HG03442 (cell line): ENCODE results near the gene CELF2.
"Not testable (repeated sequence)": the region's sequence is repeated elsewhere in the genome, so short reads cannot be mapped to it uniquely, and the experiment has no call there.

Source experiments
- ATAC-seq: cut with Tn5 transposase; IDR thresholded peaks from one replicate; pipeline ENCODE4 v1.9.1; 2021; ENCODE audit warnings: mild to moderate bottlenecking, moderate library complexity; ENCODE audit not compliant: unreplicated experiment

The CELF2 gene

DNA sequence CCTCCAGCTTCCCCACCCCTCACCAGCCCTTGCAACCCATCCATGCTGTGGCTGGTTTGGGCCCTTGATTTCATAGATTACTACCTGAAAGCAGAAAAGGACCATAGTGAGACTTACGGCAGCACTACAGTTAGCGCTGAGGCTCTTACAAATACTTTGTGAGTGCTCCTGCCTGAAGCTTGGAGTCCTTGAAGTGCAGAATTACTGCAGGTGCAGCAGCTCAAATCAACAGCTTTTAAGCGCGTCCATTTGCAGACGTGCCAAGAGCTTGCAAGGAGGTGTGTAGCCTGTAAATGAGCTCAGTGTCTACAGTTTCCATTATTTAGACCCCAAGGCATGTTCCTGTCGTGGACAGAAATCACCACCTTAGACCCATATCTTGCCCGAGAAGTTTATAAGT is 103.0 kb downstream of the CELF2 start:
- no peak for ATAC-seq

- not testable (repeated sequence) for ATAC-seq
These were observed 106.2 kb downstream of the CELF2 start for GRCh38 chr10:11123892-11124291.

- no peak for ATAC-seq
These were observed 107.3 kb downstream of the CELF2 start for GRCh38 chr10:11125004-11125403.

- not testable (repeated sequence) for ATAC-seq
These were observed 109.3 kb downstream of the CELF2 start for GRCh38 chr10:11127017-11127416.

DNA sequence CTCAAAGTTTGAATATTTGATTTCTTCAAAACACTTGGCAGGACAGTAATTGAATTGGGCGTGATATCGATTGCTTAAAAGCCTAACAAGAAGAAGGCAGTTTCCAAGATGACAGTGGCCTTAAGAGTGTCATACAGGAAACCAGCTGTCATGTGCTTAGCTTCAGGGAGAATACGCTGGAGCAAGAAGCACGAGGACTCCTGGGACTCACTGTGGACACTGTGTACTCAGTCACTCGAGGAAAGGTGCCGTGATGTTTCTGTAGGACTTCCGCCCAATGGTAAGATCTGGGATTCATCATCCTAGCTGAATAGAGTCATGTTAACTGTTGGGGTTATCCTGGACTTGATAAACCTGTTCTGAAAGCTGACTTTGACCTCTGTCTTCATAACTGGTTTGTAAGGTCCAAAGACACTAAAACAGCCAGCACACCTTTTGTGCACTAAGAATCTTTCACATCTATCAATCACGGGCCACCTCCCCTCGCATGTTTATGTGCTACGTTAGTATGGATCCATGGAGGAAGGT is 113.5 kb downstream of the CELF2 start:
- no peak for ATAC-seq

DNA sequence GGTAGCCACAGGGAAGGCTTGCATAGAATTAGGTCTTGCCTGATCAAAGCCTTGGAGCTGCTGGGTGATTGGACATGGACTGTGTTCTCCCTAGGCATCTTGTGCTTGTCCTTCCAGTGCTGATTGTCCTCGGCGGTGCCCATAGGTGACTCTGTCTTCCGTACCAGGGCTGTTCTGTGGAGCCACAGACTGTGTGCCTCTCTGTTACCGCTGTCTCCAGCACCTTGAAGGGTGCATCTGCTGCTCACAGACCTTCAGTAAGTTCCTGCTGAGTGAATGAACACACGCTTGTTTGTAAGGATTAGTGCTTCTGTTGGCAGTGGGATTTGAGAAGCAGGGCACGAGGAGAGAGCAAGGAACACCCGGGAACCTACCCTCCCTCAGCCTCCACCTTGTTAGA is 116.7 kb downstream of the CELF2 start:
- ATAC-seq, result no peak

GRCh38 chr10:11135709-11136108 is 118.0 kb downstream of the CELF2 start:
- ATAC-seq, result no peak

GRCh38 chr10:11138314-11139033 is 120.8 kb downstream of the CELF2 start:
- no peak for ATAC-seq

GRCh38 chr10:11140963-11141362 is 123.3 kb downstream of the CELF2 start:
- no peak for ATAC-seq

DNA sequence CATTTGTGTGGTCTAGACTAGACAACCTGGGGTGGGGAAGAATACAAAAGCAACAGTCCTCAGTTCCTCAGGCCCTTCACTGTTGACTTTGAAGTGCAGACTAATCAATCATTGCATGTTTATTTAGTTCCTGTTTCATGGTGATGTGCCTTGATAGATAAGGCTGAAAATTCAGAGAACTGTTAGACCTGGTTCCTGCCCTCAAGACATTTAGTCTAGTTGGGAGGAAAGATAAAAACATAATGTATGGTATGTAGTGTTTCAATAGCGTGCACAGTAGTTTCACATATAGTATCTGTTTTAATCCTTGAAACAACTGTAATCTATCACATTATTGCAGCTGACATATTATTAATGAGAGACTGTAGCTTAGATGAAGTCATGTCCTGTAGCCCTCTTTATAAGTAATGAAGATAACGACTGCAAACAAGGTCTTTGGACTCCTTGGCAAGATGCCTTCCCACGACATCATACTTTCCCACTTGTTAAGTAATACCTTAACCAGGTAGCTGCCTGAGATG is 124.0 kb downstream of the CELF2 start:
- ATAC-seq, result no peak

DNA sequence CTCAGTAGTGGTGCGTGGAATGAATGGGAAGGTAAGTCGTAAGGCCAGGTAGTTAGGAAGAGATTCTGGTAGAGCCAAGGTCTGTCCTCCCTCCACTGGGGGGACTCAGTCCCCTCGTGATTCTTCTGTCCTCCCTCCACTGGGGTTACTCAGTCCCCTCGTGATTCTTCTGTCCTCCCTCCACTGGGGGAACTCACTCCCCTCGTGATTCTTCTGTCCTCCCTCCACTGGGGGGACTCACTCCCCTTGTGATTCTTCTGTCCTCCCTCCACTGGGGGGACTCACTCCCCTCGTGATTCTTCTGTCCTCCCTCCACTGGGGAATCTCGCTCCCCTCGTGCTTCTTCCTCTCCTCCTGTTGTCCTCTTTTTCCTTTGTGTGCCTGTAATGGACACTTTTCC is 125.1 kb downstream of the CELF2 start:
- no peak for ATAC-seq

DNA sequence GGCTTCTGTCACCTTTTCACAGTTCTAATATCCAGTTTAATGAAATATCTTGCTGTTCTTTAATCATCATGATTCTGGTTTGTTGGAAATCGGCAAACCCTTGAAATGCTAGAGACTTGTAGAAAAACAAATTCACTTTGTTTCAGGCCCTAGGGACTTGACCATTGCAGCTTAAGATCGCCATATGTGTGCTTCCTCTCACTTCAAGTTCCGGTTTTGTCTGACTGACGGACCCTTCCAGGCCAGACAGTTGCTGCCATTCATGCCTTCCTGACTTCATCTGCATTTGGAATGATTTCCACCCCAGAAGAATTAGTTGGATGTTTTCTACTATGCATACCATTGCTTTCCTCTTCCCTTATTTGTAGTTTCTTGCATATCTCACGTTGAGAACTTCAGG is 125.6 kb downstream of the CELF2 start:
- ATAC-seq, result no peak

DNA sequence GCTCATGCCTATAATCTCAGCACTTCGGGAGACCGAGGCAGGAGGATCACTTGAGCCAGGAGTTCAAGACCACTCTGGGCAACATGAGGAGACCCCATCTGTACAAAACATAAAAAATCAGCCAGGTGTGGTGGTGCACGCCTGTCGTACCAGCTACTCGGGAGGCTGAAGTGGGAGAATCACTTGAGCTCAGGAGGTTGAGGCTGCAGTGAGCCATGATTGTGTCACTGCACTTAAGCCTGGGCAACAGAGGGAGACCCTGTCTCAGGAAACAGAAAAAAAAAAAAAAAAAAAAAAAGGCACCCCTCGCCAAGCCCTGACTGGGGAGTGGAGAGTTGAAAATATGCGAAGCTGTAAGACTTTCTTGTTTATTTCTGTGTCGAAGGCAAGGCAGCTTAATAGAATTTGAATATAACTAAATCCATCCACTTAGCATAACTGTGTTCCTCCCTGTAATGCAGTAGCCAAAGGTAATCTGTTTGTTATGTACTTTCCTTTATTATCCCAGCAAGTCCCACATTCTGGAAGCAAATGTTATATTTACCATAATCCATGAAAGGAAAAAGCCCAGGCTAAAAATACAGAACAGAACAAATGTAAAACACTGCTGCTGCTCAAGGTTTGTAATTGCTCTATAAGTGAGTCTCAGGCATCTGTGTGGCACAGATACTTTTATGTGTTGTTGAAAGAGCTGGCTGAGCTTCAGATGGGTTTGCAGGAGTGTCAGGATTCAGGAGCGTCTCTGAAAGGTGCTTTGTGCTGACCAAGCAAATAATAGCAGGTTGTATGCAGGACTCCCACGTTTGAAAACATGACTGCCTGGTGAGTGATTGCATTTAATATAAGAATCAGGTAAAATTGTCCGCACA is 127.2 kb downstream of the CELF2 start:
- ATAC-seq, result peak; percentile 19

DNA sequence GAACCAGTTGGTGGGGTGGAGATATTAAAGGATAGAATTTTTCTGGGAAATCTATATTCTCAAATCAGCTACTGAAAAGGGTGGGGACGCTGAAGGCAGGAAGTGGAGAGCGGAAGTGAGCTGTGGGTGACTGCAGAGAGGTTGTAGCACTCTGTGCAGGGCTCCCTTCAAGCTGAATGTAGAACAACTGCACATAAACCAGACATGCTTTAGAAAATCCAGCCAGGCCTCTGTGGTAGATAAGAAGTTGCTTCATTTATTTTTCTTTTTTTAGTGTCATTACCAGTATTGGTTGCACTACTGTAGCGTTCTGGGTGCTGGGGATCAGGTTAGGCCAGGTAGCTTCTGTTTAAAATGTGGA is 127.8 kb downstream of the CELF2 start:
- ATAC-seq, result peak; percentile 77

DNA sequence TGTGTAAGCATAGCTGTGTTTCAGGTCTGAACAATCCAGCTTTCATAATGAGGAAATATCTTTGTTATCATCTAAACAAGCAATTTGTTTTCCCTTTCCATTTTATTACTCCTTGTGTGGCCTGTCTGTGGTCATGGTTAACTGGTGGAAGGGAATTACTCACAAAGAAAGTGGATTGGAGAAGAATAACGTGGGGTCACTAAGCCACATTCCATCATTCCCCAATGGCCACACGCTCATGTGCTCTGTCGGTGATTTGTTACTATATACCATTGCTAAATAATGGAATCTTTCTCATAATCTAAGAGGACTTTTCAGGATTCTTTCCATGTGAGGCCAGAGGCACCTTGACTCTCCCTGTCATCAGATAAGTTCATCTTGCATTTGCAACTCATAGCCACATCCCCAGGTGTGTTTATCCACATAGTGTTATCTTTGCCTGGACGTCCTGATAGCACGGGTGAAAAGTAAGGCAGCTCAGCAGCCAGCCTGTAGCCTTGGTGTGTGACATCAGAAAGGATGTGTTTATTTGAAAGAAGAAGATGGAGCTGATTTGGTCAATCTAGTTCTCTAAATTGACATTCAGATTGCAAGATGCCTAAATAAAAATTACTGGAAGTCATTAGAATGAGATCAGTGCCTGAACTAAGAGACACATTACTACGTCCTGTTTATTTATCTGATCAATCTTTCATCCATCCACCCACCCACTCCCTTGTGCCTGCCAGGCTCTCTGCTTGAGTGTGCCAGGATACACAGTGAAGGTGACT is 128.9 kb downstream of the CELF2 start:
- ATAC-seq, result no peak

- no peak for ATAC-seq
These were observed 130.1 kb downstream of the CELF2 start for GRCh38 chr10:11147722-11148121.

DNA sequence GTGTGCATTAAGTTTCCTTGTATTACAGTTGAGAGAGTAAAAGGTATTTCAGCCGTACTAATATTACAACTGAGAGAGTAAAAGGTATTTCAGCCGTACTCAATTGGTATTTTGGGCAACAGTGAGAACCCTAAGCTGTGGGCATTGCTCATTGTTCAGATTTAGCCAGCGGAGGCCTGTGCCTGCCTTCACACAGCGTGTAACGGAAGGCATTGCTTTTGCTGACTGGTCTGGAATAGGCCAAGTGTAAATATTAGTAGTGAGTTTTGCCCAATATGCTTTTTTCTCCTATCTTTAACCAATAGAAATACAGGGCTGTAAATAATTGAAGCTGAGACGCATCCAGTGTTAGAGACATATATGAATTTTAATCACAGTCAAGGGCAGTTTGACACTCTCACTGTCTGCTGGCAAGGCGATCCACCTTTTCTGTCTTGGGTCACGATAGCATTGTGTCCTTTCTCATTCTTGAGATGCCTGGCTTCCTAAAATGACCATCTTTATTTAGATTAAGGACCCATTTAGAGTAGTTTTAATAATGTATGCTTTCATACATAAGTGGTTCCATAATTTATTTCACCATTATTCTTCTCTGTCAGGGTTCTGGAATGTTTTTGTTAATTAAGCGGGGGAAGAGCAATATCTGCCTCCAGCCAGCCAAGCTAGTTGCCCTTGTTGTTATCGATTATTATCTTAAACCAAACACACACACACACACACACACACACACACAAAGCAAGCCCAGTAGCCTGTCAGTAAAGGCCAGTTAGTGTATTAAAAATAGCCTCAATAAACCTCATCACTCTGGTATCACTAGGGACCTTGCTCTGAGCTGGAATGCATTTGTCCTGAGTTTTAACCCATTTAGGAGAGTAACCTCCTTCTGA is 130.7 kb downstream of the CELF2 start:
- ATAC-seq, result no peak

DNA sequence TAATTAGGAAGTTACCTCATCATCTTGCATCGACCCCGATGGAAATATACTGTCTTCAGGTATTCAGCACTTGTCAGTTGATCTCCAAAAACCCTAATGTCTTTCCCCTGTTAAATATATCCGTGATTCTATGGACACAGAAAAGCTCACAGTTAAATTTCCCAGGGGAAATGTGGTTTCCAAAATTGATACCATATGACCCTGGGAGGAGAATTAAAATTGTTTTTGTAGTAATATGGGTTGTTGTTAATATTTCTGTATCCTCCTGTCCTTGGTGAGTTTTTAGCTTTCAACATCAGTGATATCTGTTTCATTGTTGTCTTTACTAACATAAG is 132.1 kb downstream of the CELF2 start:
- ATAC-seq, result no peak

GRCh38 chr10:11150231-11150731 is 132.6 kb downstream of the CELF2 start:
- no peak for ATAC-seq

- no peak for ATAC-seq
These were observed 133.3 kb downstream of the CELF2 start for GRCh38 chr10:11150879-11151415.
